HFF-Myc (cell line): ENCODE results near the gene CDK12.

ENCODE experiments used
- DNase-seq: peaks from one replicate; pipeline ENCODE4 v3.0.0-alpha.2; 2011; ENCODE audit warnings: low read depth; ENCODE audit errors: extremely low read depth
- H3K4me3 ChIP-seq: replicated peaks from 2 replicates; pipeline ENCODE4 v1.5.1; 2011; ENCODE audit warnings: low read depth, mild to moderate bottlenecking, control low read depth, low read length
- CTCF ChIP-seq: IDR thresholded peaks from 2 replicates; pipeline ENCODE4 v1.5.1; 2012; ENCODE audit warnings: mild to moderate bottlenecking, low read depth, low read length, control low read depth; ENCODE audit errors: missing control alignments

CDK12 gene

GRCh38 chr17:39548494-39549225 lies 87.4 kb downstream of the CDK12 start:
- no peak for DNase-seq
- no peak overlapping the region for H3K4me3 ChIP-seq
- TF ChIP-seq CTCF = no peak

- no peak for TF ChIP-seq CTCF
- H3K4me3 ChIP-seq = no peak overlapping the region
- no peak for DNase-seq
Observed at GRCh38 chr17:39549747-39550573, 88.7 kb downstream of the CDK12 start.

- no peak for TF ChIP-seq CTCF
- no peak overlapping the region for H3K4me3 ChIP-seq
- no peak for DNase-seq
Observed at GRCh38 chr17:39551879-39552278, 90.6 kb downstream of the CDK12 start.

- H3K4me3 ChIP-seq = no peak overlapping the region
- no peak for DNase-seq
- no peak for TF ChIP-seq CTCF
Observed at GRCh38 chr17:39553341-39553945, 92.2 kb downstream of the CDK12 start.

GRCh38 chr17:39555368-39555767 lies 94.1 kb downstream of the CDK12 start:
- DNase-seq = no peak
- H3K4me3 ChIP-seq = no peak overlapping the region
- TF ChIP-seq CTCF = no peak

- H3K4me3 ChIP-seq = no peak overlapping the region
- TF ChIP-seq CTCF = no peak
- DNase-seq = no peak
Observed at GRCh38 chr17:39556423-39556822, 95.1 kb downstream of the CDK12 start.
